Inferior parietal cortex (tissue), 1 donor: ENCODE results near the gene HIF1AN.
A peak's percentile ranks its signal among the peaks of the same experiment; 100 is the strongest.

Experiments used
- DNase-seq: peaks from one replicate; pipeline ENCODE4 v3.0.0-alpha.2; 2016; ENCODE audit errors: extremely low spot score

HIF1AN gene

DNA sequence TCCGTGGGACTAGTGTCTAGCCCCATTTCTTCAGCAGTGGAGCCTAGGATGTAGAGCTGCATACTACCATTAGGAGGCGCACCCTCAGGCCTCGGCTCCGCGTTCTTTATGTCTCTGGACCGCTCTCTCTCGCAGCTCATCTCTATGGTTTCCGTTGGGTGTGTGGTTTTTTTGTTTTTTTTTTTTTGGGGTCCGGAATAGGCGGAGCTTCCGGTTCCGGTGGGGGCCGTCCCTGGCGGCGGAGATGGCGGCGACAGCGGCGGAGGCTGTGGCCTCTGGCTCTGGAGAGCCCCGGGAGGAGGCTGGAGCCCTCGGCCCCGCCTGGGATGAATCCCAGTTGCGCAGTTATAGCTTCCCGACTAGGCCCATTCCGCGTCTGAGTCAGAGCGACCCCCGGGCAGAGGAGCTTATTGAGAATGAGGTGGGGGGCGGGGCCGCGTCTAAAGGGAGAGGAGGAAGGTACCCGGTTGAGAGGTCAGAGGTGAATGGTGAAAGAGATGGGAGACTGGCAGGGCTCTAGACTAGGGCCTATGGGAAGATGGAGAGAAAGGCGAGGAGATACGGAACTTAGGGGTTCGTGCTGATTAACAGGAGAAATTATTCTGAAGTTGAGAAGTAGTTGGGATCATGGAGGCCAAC, at the start of gene HIF1AN:
TSS of gene HIF1AN (plus strand) at position 229 of the 639 bp plus-strand sequence. CDS start at position 245, 16 bp downstream.
- peak; percentile 95 for DNase-seq

DNA sequence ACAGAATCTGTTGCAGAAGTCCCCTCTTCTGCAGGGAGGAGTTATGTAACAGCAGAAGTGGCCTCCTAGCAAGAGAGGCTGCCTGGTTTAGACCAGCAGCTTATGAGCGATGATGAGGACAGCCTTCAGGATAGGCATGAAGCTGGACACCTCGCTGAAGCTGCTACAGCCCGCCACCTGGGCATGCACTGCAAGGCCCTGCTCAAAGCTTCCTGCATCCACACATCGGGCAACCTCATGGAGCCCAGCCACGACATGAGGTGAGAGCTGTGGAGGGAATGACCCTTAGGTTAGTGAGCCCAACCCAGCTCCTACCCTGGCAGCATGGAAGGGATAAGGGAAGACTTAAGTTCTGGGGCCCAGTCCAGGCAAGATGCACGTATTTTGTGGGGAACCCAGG, 48.2 kb upstream of the HIF1AN start:
- no peak for DNase-seq

GRCh38 chr10:100489396-100489795, 46.3 kb upstream of the HIF1AN start:
- no peak for DNase-seq

GRCh38 chr10:100490531-100490930, 45.2 kb upstream of the HIF1AN start:
- DNase-seq: no peak

DNA sequence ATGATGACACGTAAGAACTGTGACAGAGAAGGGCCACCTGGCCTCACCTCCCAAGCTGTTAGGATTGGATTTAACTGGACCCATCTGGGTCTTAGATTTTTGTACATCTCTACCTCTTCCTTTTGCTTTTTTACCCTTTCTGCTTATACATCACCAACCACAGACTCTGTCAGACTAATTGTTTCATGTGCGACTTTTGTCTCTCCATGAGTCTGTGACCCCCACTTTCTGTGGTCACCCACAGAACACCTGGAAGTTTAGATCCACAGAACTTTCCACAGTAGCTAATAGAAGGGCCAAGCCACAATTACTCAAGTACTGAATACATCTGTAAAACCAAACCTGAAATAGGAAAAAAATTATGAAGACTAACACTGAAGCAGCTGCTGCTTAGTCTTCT, 39.2 kb upstream of the HIF1AN start:
- no peak for DNase-seq

GRCh38 chr10:100498059-100498458, 37.7 kb upstream of the HIF1AN start:
- DNase-seq: no peak

DNA sequence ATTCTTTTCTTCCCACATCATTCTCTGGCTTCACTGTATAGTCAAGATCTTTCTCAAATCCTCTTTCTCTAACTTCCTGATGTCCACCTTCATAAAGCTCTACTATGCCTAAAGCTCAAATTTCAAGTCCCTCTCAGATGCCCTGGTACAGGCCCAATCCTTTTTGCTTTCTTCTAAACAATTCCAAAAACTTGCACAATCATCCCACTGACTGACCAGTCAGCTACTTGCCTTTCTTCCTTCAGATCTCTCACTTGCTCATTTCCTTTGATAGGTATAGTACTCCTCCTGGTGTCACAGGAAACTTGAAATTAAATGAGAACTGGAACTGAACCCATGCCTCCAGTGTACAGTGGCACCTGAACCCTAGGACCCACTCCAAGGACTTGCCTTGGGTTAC, 34.3 kb upstream of the HIF1AN start:
- DNase-seq: no peak

DNA sequence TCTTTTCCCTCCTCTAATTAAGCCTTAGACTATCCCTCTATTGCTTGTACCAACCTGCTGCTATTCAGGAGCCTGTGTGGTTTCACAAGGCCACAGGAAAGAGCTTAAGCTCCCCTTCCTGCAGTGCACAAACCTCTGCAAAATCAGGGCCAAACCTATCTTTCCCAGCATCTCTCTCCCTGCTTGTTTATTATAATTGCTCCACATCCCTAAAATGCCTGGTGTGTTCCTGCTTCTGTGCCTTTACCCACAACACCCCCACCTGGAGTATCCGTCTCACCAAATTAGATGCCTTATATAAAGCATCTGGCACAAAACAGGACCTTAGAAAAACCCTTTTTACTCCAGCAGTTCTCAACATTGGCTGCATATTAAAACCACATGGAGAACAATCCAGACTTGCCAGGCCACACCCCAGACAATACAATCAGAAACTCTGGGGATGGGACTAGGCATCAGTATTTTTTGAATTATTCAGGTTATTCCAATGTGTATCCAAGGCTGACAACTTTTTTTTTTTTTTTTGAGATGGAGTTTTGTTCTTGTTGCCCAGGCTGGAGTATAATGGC, 32.7 kb upstream of the HIF1AN start:
- DNase-seq: no peak

DNA sequence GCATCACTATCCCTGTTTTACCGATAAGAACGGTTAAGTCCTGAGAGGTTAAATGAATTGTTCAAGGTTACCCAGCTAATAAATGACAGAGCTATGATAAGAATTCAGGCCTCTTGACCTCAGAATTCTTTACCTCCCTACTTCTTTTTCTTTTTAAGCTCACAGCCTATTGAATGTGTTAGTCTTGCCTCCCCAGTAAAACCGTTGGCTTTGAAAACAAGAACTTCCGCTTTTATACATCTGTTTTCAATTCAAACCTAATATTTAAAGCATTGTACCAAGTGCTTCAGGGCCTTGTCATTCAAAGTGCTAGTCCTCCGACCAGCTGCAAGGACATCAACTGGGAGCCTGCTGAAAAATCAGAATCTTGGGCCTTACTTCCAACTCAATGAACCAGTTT, 31.6 kb upstream of the HIF1AN start:
- no peak for DNase-seq

DNA sequence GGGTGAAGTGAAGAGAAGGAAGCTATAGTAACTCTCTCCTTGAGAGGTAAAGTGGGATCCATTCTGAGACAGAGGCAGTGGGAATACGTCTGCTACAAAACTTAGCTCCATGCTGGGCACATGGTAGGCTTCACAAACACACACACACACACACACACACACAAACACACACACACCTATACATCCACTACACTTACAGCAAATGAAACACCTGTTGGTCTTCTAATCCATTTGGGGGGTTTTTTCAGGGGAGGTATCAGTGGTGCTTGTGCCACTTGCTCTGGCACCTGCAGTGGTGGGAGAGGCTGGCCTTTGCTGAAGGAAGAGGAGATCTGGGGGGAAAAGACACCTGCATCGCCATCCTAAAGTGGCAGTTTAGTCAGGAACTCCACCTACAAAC, 30.6 kb upstream of the HIF1AN start:
- no peak for DNase-seq

- no peak for DNase-seq
Observed at GRCh38 chr10:100506596-100507356, 29.0 kb upstream of the HIF1AN start.

DNA sequence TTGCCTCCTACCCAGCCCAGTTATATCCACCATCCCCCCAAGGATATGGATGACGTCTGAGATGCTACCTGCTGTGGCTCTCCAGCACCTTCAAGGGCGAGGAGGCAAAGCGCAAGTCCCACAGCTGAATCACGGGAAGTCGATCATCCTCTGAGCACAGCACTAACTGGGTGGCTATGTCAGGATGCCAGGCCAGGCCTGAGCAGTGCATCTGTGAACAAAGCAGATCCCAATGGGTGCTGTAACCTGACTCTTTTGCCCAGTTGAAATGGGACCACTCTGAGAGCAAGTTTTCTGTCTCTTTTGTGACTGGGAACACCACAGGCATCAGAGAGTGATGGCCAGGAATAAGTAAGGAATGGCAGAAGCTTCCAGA, 28.4 kb upstream of the HIF1AN start:
- DNase-seq: no peak

DNA sequence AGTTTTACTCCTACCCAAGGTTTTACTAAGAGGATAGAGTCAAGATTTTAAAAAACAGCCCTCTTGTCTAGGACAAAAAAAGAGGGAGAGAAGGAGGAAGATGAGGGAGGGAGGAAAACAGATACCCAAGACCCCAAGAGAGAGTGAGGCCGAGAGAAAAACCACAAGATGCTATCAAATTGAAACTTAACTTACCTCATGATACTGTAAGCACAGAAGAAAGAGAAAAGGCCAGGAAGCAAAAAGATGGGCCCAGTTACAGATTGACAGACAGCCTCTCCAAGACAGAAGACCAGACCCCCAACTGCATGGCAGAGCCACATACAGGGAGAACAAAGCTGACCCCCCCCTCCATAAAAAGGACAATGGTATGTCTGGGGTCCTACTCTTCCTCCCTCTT, 27.5 kb upstream of the HIF1AN start:
- no peak for DNase-seq

GRCh38 chr10:100508691-100509150, 27.0 kb upstream of the HIF1AN start:
- no peak for DNase-seq

- DNase-seq: no peak
Observed at GRCh38 chr10:100509241-100509840, 26.4 kb upstream of the HIF1AN start.

DNA sequence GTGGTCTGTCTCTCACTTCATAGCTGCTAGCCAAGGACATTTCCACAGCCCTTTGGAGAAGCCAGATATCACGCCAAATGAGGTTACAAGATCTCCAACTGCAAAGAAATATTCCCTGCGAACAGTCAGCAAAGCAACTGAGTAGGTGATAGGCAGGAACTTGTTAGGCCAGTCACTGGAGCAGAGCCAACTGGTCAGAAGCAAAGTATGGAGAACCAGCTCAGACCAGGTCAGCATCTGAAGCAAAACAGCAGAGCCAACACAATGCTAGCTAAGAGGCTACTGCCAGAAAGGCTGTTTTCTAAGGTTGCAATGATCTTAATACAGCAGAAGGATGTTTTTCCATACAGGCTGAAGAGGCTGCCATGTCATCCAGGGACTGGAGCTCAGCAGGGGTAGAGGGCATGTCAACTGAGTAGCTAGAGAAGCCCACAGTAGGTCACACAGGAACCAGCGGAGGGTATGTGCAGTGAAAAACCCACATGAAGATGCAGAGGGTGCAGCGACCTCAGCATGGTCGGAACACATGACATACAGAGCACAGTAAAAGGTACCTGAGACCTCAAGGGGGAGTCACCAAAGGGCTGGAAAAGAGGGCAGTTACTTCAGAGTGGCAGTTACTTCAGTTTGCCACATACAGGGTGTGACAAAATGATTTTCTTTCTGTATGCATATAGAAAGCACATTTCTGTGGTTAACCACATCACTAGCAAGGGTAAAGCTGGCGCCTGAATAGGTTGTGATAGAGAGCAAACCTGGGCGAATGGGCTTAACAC, 25.0 kb upstream of the HIF1AN start:
- no peak for DNase-seq

- DNase-seq: no peak
Observed at GRCh38 chr10:100515612-100516011, 20.1 kb upstream of the HIF1AN start.

DNA sequence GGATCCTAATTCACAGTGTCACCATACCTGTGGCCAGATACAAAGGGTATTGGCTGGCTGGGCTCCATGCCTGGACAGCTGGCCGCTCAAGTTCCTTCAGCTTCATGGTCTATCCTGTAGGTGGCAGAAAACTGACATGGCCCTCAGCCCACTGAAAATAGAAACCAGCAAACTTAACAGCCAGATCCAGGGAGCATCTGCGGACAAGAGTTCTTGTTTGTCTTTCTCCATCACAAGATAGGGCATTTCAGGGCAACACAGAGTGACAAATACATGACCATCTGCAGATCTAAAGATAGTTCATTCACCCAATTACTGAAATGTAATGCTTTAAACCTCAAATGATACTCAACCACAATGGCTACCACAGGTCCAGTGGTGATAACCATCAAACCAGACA, 18.9 kb upstream of the HIF1AN start:
- DNase-seq: no peak

DNA sequence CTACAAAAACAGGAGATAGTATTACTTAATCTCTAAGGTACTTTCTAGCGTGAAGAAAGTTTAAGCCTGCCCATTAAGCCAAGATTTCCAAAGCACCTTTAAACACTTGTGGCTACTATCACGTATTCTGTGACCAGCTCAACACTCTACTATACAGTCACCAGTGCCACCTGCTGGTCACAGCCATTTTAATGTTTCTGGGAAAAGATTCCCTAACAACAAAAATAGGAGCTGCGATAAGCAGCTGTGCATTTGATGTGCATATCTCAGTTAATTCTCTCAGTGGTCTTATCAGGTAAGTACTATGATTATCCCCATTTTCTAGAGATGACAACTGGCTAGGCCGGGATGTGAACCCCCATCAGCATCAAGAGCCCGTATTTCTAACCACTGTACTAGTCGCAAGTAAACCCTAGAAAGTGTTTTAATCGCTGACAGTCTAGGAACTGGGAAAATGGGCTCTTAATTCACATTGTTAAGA, 16.9 kb upstream of the HIF1AN start:
- peak; percentile 89 for DNase-seq

- no peak for DNase-seq
Observed at GRCh38 chr10:100519311-100520051, 16.3 kb upstream of the HIF1AN start, which contains the start of gene SEC31B. SEC31B (minus strand) TSS chr10:100519861; CDS start chr10:100516952, 2,909 bp downstream.

- DNase-seq: no peak
Observed at GRCh38 chr10:100520811-100521210, 14.9 kb upstream of the HIF1AN start.
